ENCODE measurements around the gene CIDEC. TPM values are rescaled to one million over a fixed set of nuclear protein-coding genes. Genes with fewer than 3 reads are reported as not detected.
"Not testable (repeated sequence)": the region's sequence is repeated elsewhere in the genome, so short reads cannot be mapped to it uniquely, and the experiment has no call there.

CIDEC gene
- total RNA-seq, 1 experiment from 2014 or later = not detected

- H2AFZ ChIP-seq (ENCODE audit: low read length); H3K79me2 ChIP-seq (ENCODE audit: low read length); H3K27me3 ChIP-seq (ENCODE audit: low read length); H3K9me2 ChIP-seq (replicated peaks; ENCODE audit: insufficient read depth, low read length); DNase-seq; H4K20me1 ChIP-seq (ENCODE audit: insufficient read depth, low read depth, low read length); H3K36me3 ChIP-seq (ENCODE audit: insufficient read depth, low read length); H3K9ac ChIP-seq (ENCODE audit: low read length); H3K9me3 ChIP-seq (ENCODE audit: low read length); H3K4me3 ChIP-seq (ENCODE audit: low read length); H3K4me2 ChIP-seq (ENCODE audit: low read depth, low read length, poor library complexity, severe bottlenecking); H3K27ac ChIP-seq (ENCODE audit: low read length); H3K4me1 ChIP-seq (ENCODE audit: low read length): not testable (repeated sequence)
Observed at GRCh38 chr3:9876255-9876654, 3.8 kb downstream of the CIDEC start.

DNA sequence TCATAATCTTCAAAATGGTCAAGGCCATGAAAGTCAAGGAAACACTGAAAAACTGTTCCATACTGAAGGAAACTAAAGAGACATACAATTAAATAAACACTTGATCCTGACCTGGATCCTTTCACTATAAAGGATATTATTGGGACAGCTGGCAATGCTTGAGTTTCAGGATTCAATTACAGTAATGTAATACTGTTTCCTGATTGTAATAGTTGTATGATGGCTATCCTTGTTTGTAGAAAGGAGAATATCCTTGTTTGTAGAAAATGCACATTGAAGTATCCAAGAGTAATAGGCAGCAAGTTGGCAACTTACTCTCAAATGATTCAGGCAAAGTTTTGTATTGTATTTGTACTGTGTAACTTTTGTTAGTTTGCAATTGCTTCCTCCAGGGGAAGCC is 4.6 kb downstream of the CIDEC start:
- no peaks in the 10 kb centered on the region for H3K4me1 ChIP-seq (ENCODE audit: low read length)
- H3K79me2 ChIP-seq (ENCODE audit: low read length) = no peaks in the 10 kb centered on the region
- no peaks in the 10 kb centered on the region for H3K27me3 ChIP-seq (ENCODE audit: low read length)
- no peak overlapping the region for H2AFZ ChIP-seq (ENCODE audit: low read length)
- H3K36me3 ChIP-seq (ENCODE audit: insufficient read depth, low read length) = no peaks in the 10 kb centered on the region
- H3K9ac ChIP-seq (ENCODE audit: low read length) = no peak overlapping the region
- H3K27ac ChIP-seq (ENCODE audit: low read length) = no peak overlapping the region
- no peaks in the 10 kb centered on the region for H3K9me3 ChIP-seq (ENCODE audit: low read length)
- DNase-seq = no peak
- H3K4me2 ChIP-seq (ENCODE audit: low read depth, low read length, poor library complexity, severe bottlenecking) = no peak overlapping the region
- H3K9me2 ChIP-seq (replicated peaks; ENCODE audit: insufficient read depth, low read length) = no peaks in the 10 kb centered on the region
- H3K4me3 ChIP-seq (ENCODE audit: low read length) = no peak overlapping the region
- H4K20me1 ChIP-seq (ENCODE audit: insufficient read depth, low read depth, low read length) = no peaks in the 10 kb centered on the region

- not testable (repeated sequence) for H3K4me1 ChIP-seq (ENCODE audit: low read length); DNase-seq; H3K4me2 ChIP-seq (ENCODE audit: low read depth, low read length, poor library complexity, severe bottlenecking); H3K9me2 ChIP-seq (replicated peaks; ENCODE audit: insufficient read depth, low read length); H3K79me2 ChIP-seq (ENCODE audit: low read length); H3K36me3 ChIP-seq (ENCODE audit: insufficient read depth, low read length); H3K27ac ChIP-seq (ENCODE audit: low read length); H3K9ac ChIP-seq (ENCODE audit: low read length); H2AFZ ChIP-seq (ENCODE audit: low read length); H3K27me3 ChIP-seq (ENCODE audit: low read length); H3K9me3 ChIP-seq (ENCODE audit: low read length); H4K20me1 ChIP-seq (ENCODE audit: insufficient read depth, low read depth, low read length); H3K4me3 ChIP-seq (ENCODE audit: low read length)
Observed at GRCh38 chr3:9872067-9872466, 8.0 kb downstream of the CIDEC start.

GRCh38 chr3:9870978-9871377 is 9.1 kb downstream of the CIDEC start:
- no peaks in the 10 kb centered on the region for H3K79me2 ChIP-seq (ENCODE audit: low read length)
- H3K27ac ChIP-seq (ENCODE audit: low read length) = no peak overlapping the region
- no peaks in the 10 kb centered on the region for H4K20me1 ChIP-seq (ENCODE audit: insufficient read depth, low read depth, low read length)
- no peak overlapping the region for H3K4me3 ChIP-seq (ENCODE audit: low read length)
- H3K9ac ChIP-seq (ENCODE audit: low read length) = no peak overlapping the region
- no peaks in the 10 kb centered on the region for H3K4me1 ChIP-seq (ENCODE audit: low read length)
- H3K9me2 ChIP-seq (replicated peaks; ENCODE audit: insufficient read depth, low read length) = no peaks in the 10 kb centered on the region
- no peak overlapping the region for H3K4me2 ChIP-seq (ENCODE audit: low read depth, low read length, poor library complexity, severe bottlenecking)
- no peak for DNase-seq
- H2AFZ ChIP-seq (ENCODE audit: low read length) = no peak overlapping the region
- no peaks in the 10 kb centered on the region for H3K27me3 ChIP-seq (ENCODE audit: low read length)
- H3K9me3 ChIP-seq (ENCODE audit: low read length) = no peaks in the 10 kb centered on the region
- no peaks in the 10 kb centered on the region for H3K36me3 ChIP-seq (ENCODE audit: insufficient read depth, low read length)

DNA sequence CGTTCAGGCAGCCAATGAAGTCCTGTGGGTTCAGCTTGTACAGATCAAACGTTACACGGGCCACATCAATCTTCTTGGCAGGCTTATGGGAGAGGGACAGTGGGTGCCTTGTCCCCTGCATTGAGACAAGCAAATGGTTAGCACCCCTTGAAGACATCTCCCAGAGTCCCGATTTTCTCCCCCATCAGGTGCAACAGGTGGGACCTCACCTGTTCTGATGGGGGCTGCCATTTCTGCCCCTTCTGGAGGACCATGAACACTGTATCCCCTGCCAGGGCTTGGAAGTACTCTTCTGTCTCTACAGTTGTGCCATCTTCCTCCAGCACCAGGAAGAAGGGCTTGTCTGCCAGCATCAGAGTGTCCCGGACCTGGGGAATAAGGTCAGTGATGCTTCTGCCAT is 10.1 kb downstream of the CIDEC start:
- no peaks in the 10 kb centered on the region for H3K4me1 ChIP-seq (ENCODE audit: low read length)
- H3K9ac ChIP-seq (ENCODE audit: low read length) = no peak overlapping the region
- no peak for DNase-seq
- no peak overlapping the region for H3K4me2 ChIP-seq (ENCODE audit: low read depth, low read length, poor library complexity, severe bottlenecking)
- H3K27ac ChIP-seq (ENCODE audit: low read length) = no peak overlapping the region
- H3K27me3 ChIP-seq (ENCODE audit: low read length) = no peaks in the 10 kb centered on the region
- H2AFZ ChIP-seq (ENCODE audit: low read length) = no peak overlapping the region
- H3K36me3 ChIP-seq (ENCODE audit: insufficient read depth, low read length) = no peaks in the 10 kb centered on the region
- no peak overlapping the region for H3K4me3 ChIP-seq (ENCODE audit: low read length)
- no peaks in the 10 kb centered on the region for H3K9me3 ChIP-seq (ENCODE audit: low read length)
- H3K79me2 ChIP-seq (ENCODE audit: low read length) = no peaks in the 10 kb centered on the region
- no peaks in the 10 kb centered on the region for H3K9me2 ChIP-seq (replicated peaks; ENCODE audit: insufficient read depth, low read length)
- H4K20me1 ChIP-seq (ENCODE audit: insufficient read depth, low read depth, low read length) = no peaks in the 10 kb centered on the region

DNA sequence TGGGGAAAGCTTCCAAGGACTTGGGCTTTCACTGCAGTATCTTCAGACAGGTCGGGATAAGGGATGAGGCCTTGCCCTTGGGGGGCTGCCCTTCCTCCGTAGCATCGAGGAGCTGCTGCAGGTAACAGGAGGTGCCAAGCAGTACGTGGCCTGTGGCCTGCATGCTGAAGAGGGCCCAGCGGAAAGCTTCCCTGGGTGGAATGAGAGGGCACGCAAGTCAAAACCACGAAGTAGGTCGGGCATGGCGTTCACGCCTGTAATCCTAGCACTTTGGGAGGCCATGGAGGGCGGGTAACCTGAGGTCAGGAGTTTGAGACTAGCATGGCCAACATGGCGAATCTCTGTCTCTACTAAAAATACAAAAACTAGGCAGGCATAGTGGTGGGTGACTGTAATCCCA is 12.9 kb downstream of the CIDEC start:
- no peak overlapping the region for H3K4me3 ChIP-seq (ENCODE audit: low read length)
- H3K36me3 ChIP-seq (ENCODE audit: insufficient read depth, low read length) = no peaks in the 10 kb centered on the region
- H2AFZ ChIP-seq (ENCODE audit: low read length) = no peak overlapping the region
- no peak for DNase-seq
- H3K4me2 ChIP-seq (ENCODE audit: low read depth, low read length, poor library complexity, severe bottlenecking) = no peak overlapping the region
- no peak overlapping the region for H3K27ac ChIP-seq (ENCODE audit: low read length)
- H3K9me2 ChIP-seq (replicated peaks; ENCODE audit: insufficient read depth, low read length) = no peaks in the 10 kb centered on the region
- no peaks in the 10 kb centered on the region for H3K27me3 ChIP-seq (ENCODE audit: low read length)
- no peaks in the 10 kb centered on the region for H4K20me1 ChIP-seq (ENCODE audit: insufficient read depth, low read depth, low read length)
- H3K9ac ChIP-seq (ENCODE audit: low read length) = no peak overlapping the region
- no peaks in the 10 kb centered on the region for H3K79me2 ChIP-seq (ENCODE audit: low read length)
- no peaks in the 10 kb centered on the region for H3K9me3 ChIP-seq (ENCODE audit: low read length)
- no peaks in the 10 kb centered on the region for H3K4me1 ChIP-seq (ENCODE audit: low read length)

DNA sequence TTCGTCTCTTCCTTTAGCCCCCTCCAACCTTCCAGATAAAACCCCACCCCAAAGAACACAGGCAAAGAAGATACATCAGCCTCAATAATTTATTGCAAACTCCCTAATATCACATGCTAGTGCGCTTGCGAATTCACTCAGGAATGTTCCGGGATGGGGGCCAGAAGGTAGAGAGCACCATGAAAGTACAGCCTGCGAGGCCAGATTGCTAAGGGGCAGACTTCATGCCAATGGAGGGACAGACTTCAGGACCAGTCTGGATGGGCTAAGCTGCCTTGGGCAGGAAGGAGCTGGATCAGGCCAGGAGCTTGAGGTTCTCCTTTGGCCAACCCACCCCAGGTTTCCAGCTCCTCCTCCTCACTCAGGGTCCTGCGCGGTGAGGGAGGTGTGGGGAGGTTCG is 13.4 kb downstream of the CIDEC start:
- H3K4me1 ChIP-seq (ENCODE audit: low read length) = no peaks in the 10 kb centered on the region

DNA sequence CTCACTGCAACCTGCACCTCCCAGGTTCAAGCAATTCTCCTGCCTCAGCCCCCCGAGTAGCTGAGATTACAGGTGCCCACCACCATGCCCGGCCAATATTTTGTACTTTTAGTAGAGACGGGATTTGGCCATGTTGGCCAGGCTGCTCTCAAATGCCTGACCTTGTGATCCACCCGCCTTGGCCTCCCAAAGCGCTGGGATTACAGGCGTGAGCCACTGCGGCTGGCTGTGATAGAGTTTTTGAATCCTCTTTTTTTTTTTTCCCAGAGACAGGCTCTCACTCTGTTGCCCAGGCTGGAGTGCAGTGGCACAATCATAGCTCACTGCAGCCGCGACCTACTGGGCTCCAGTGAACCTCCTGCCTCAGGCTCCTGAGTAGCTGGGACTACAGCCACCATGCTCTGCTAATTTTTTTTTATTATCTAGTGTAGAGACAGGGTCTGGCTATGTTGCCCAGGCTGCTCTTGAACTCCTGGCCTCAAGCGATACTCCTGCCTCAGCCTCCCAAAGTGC is 14.9 kb downstream of the CIDEC start:
- not testable (repeated sequence) for H2AFZ ChIP-seq (ENCODE audit: low read length); H3K36me3 ChIP-seq (ENCODE audit: insufficient read depth, low read length); DNase-seq; H3K9me2 ChIP-seq (replicated peaks; ENCODE audit: insufficient read depth, low read length); H3K4me3 ChIP-seq (ENCODE audit: low read length); H3K27me3 ChIP-seq (ENCODE audit: low read length); H3K4me1 ChIP-seq (ENCODE audit: low read length); H3K27ac ChIP-seq (ENCODE audit: low read length); H4K20me1 ChIP-seq (ENCODE audit: insufficient read depth, low read depth, low read length); H3K4me2 ChIP-seq (ENCODE audit: low read depth, low read length, poor library complexity, severe bottlenecking); H3K9ac ChIP-seq (ENCODE audit: low read length); H3K9me3 ChIP-seq (ENCODE audit: low read length); H3K79me2 ChIP-seq (ENCODE audit: low read length)

More for the DNA sequence above, 13.4 kb downstream of the CIDEC start:
- Histone ChIP-seq H3K27ac (ENCODE audit: low read length) (no peak overlapping the region), H3K9ac (ENCODE audit: low read length) (no peak overlapping the region), H4K20me1 (ENCODE audit: insufficient read depth, low read depth, low read length) (no peaks in the 10 kb centered on the region), H3K36me3 (ENCODE audit: insufficient read depth, low read length) (no peaks in the 10 kb centered on the region), H3K9me2 (replicated peaks; ENCODE audit: insufficient read depth, low read length) (no peaks in the 10 kb centered on the region), H3K79me2 (ENCODE audit: low read length) (no peaks in the 10 kb centered on the region), H3K4me2 (ENCODE audit: low read depth, low read length, poor library complexity, severe bottlenecking) (no peak overlapping the region), H3K27me3 (ENCODE audit: low read length) (no peaks in the 10 kb centered on the region), H2AFZ (ENCODE audit: low read length) (no peak overlapping the region), H3K9me3 (ENCODE audit: low read length) (no peaks in the 10 kb centered on the region), H3K4me3 (ENCODE audit: low read length) (no peak overlapping the region)
- no peak for DNase-seq
